Central memory CD8-positive, alpha-beta T cell (primary cell): ENCODE results near the gene THRAP3.
A peak's percentile ranks its signal among the peaks of the same experiment; 100 is the strongest.

ENCODE experiments used
- ATAC-seq: fragments of 150-1000 bp; cut with Tn5 transposase; replicated peaks from 2 replicates; pipeline ENCODE4 v1.10.0; 2022; ENCODE audit warnings: mild to moderate bottlenecking, moderate FRiP score, moderate number of reproducible peaks; ENCODE audit not compliant: poor library complexity, severe bottlenecking; ENCODE audit errors: extremely low read depth
- DNase-seq, 2 donors: peaks; one replicate each; pipeline ENCODE4 v3.0.0; 2021; ENCODE audit warnings: low spot score in 2 of 2
- H3K27ac Mint-ChIP-seq: one replicate; pipeline ENCODE4 v1.8.0; 2022; ENCODE audit warnings: low read depth, mild to moderate bottlenecking, moderate library complexity, mixed read lengths
- H3K27me3 Mint-ChIP-seq: one replicate; pipeline ENCODE4 v1.8.0; 2022; ENCODE audit warnings: mixed read lengths
- H3K36me3 Mint-ChIP-seq: one replicate; pipeline ENCODE4 v1.8.0; 2022; ENCODE audit warnings: mild to moderate bottlenecking, moderate library complexity, mixed read lengths; ENCODE audit not compliant: insufficient read depth
- H3K4me1 Mint-ChIP-seq: one replicate; pipeline ENCODE4 v1.8.0; 2022; ENCODE audit warnings: mixed read lengths
- H3K4me3 Mint-ChIP-seq: one replicate; pipeline ENCODE4 v1.8.0; 2022; ENCODE audit warnings: mild to moderate bottlenecking, moderate library complexity, mixed read lengths
- H3K9me3 Mint-ChIP-seq: one replicate; pipeline ENCODE4 v1.8.0; 2022; ENCODE audit warnings: mixed read lengths

Gene THRAP3

DNA sequence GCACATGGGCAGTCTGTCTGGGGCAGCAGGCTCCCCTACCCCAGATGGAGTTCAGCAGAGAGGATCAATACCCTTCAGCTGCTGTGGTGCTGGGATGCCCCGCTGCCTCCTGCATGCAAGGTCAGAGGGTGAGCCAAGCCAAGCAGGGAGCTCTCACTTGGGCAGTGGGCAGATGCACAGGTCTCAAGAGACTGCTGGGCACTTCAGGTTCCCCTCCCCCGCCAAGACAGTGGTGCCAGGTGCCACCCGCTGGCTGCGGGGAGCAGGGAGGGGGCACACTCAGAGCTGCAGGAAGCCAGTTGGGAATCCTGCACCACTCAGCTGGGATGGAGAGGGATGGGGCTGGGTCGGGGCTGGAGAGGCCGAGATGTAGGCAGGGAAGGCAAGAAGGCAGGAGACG, 115.0 kb downstream of the THRAP3 start:
- H3K27ac Mint-ChIP-seq: no peak overlapping the region

DNA sequence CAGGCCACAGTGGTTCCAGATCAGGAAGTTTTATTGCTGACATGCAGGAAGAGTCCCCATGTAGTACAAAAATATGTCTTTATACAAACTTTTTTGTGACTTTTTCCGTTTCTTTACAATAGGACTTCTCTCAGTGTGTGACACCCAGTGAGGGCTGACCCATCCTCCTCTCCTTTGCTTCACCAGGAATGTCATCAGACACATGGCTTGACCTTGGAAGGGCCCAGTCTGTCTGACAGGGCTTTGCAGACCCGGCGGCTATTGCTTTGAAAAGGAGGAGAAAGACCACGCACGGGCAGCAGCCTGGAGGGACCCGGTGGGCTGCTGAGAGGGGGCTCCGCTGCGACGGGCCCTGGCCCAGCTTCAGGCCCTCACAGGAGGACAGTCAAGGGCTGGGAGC, 115.4 kb downstream of the THRAP3 start:
- H3K36me3 Mint-ChIP-seq: peaks cover 5% of the 10 kb centered on the region
- no peak for ATAC-seq
- H3K4me3 Mint-ChIP-seq: no peak overlapping the region
- H3K27ac Mint-ChIP-seq: no peak overlapping the region
- H3K4me1 Mint-ChIP-seq: peaks cover under 1% of the 10 kb centered on the region
- H3K9me3 Mint-ChIP-seq: no peaks in the 10 kb centered on the region
- no peaks in the 10 kb centered on the region for H3K27me3 Mint-ChIP-seq
- DNase-seq: no peak

More for the DNA sequence above, 115.0 kb downstream of the THRAP3 start:
- Mint-ChIP-seq H3K36me3 (peaks cover 5% of the 10 kb centered on the region), H3K9me3 (no peaks in the 10 kb centered on the region), H3K4me3 (no peak overlapping the region), H3K27me3 (no peaks in the 10 kb centered on the region), H3K4me1 (no peaks in the 10 kb centered on the region)
- DNase-seq (no peak), ATAC-seq (no peak)

DNA sequence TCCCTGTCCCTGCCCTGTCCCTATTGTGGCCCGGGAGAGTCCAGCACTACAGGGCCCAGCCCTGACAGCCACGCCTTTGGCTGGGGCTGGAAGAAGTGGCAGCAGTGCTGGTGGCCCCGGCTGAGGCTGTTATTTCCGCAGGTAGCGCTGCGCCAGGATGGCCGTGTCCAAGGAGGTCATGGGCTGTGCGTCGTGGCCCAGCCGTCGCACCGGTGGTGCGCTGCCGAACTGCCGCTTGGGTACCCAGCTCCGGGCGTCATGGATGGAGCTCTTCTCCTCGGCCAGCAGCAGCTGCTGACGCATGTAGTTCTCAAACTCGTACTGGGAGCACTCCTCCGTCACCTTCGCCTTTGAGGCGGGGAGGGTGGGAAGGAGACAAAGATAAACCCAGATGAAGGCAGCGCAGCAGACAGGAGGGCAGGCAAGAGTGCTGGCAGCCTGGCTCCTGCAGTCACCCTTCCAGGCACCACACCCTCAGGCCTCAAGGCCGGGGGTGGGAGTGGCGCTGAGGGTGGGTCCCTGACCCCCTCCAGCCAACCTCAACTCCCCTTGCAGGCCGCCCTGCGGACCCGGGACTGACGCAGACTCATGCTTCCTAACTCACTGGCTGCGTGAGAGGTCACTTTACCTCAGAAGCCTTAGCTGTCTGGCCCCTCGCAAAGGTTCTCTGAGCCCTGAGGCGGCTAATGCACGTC, 117.5 kb downstream of the THRAP3 start:
- no peak for DNase-seq
- no peak overlapping the region for H3K4me3 Mint-ChIP-seq
- peaks cover 4% of the 10 kb centered on the region for H3K4me1 Mint-ChIP-seq
- H3K27ac Mint-ChIP-seq: no peak overlapping the region
- peaks cover 14% of the 10 kb centered on the region for H3K36me3 Mint-ChIP-seq
- no peaks in the 10 kb centered on the region for H3K9me3 Mint-ChIP-seq
- no peaks in the 10 kb centered on the region for H3K27me3 Mint-ChIP-seq
- ATAC-seq: no peak

DNA sequence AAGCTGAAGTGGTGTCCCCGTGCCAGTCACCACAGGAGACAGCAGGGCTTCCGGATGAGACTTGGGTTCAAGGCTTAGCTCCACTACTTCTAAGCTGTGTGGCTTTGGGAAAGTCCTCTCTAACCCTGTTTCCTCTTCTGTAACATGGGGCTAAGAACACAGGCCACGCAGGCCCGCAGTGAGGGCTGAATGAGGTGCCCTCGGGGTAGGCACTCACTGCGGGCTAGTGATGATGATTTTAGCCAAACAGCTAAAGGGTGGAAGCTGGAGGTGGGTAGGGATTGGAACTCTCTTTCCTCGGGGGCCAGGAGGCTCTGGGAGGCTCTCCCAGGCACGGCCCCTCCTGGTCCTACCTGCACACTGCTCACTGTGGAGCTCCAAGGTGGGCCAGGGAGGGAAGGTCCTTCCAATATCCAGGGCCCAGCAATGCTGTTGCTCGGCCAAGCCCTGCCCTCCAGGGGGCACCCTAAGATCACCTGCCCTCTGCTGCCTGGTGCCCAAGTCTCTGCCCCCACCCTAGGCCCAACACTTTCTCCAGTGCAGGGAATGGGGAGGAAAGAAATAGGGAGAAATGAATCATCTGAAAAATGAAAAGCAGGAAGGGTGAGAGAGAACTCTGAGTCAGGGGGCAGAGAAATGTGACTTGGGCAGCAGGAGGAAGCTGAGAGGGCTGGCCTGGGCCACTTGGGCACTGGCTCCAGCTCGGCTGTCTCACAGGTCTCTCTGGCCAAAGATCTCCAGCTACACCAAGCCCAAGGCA, 118.4 kb downstream of the THRAP3 start:
- H3K36me3 Mint-ChIP-seq: peaks cover 22% of the 10 kb centered on the region
- ATAC-seq (no peak), DNase-seq (peak in 1 of 2 donors; percentile 40)
- H3K27ac Mint-ChIP-seq: no peak overlapping the region
- no peaks in the 10 kb centered on the region for H3K9me3 Mint-ChIP-seq
- no peaks in the 10 kb centered on the region for H3K27me3 Mint-ChIP-seq
- H3K4me1 Mint-ChIP-seq: peaks cover 4% of the 10 kb centered on the region
- no peak overlapping the region for H3K4me3 Mint-ChIP-seq

DNA sequence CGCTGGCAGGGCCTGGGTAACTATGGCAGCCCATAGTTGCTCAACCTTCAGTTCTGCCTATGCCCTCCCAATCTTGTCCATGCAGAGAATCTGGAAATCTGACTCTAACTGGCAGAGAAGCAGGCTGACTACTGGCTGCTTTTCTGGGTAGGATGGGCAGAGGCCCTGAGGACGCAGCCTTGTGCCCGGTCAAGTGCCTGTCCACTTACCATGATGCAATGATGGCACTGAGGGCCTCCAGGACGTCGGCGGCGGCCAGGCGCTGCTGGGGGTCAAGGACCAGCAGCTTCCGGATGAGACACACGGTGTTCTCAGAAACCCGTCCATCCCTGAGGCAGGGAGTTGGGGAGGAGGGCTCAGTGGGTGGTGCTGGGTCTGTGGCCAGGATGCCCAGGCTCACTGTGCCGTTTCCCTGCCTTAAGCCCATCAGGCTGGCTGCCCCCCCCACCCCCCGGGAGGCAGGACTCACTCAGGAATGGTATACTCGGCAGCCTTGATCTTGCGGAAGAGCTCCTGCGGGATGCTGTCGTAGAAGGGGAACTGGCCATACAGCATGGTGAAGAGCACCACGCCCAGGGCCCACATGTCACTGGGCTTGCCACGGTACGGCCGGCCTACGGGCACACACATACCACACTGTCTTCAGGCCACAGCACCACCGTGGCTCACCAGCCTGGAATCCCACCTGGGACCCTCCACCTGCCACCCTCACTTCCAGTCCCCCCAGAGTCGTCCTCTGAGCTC, 119.6 kb downstream of the THRAP3 start:
- H3K36me3 Mint-ChIP-seq: peaks cover 27% of the 10 kb centered on the region
- no peaks in the 10 kb centered on the region for H3K27me3 Mint-ChIP-seq
- H3K4me3 Mint-ChIP-seq: no peak overlapping the region
- ATAC-seq: no peak
- DNase-seq: no peak
- no peaks in the 10 kb centered on the region for H3K9me3 Mint-ChIP-seq
- H3K27ac Mint-ChIP-seq: no peak overlapping the region
- peaks cover 4% of the 10 kb centered on the region for H3K4me1 Mint-ChIP-seq

DNA sequence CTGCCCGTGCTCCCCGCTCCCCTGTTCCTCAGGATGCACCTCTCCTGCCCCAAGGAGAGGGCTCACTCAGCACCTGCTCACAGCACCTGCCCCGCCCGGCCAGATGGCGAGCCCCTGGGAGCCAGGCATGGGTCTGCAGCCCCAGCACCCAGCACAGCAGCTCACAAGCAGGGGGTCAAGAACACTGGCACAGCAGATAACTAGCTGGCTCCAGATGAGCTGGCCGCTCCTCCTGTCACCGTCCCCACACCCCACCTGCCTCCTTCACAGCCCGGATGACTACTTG, 120.1 kb downstream of the THRAP3 start:
- Mint-ChIP-seq H3K9me3 (no peaks in the 10 kb centered on the region), H3K4me3 (no peak overlapping the region), H3K27me3 (no peaks in the 10 kb centered on the region), H3K27ac (no peak overlapping the region), H3K36me3 (peaks cover 27% of the 10 kb centered on the region), H3K4me1 (peaks cover 4% of the 10 kb centered on the region)
- ATAC-seq (no peak), DNase-seq (no peak)

DNA sequence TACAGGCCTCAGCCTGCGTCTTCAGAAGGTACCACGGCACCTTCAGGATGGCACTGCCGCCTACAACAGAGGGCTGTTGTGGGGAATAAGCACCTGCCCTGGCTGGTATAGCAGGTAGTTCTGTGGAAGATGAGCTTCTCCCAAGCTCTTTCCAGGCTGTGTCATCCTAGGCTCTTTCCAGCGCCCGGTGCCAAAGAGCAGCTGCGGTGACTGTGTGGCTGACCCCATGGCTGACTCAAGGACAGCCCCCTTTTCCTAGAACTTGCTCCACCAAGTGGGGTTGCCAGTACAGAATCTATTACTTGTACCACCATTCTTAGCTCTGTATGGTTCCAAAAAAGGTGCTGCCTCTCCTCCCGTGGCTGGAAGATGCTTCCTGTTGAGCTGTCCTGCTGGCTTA, 121.1 kb downstream of the THRAP3 start:
- no peak overlapping the region for H3K27ac Mint-ChIP-seq
- DNase-seq: no peak
- peaks cover 25% of the 10 kb centered on the region for H3K36me3 Mint-ChIP-seq
- H3K4me1 Mint-ChIP-seq: peaks cover 6% of the 10 kb centered on the region
- no peak overlapping the region for H3K4me3 Mint-ChIP-seq
- no peaks in the 10 kb centered on the region for H3K9me3 Mint-ChIP-seq
- ATAC-seq: no peak
- no peaks in the 10 kb centered on the region for H3K27me3 Mint-ChIP-seq

DNA sequence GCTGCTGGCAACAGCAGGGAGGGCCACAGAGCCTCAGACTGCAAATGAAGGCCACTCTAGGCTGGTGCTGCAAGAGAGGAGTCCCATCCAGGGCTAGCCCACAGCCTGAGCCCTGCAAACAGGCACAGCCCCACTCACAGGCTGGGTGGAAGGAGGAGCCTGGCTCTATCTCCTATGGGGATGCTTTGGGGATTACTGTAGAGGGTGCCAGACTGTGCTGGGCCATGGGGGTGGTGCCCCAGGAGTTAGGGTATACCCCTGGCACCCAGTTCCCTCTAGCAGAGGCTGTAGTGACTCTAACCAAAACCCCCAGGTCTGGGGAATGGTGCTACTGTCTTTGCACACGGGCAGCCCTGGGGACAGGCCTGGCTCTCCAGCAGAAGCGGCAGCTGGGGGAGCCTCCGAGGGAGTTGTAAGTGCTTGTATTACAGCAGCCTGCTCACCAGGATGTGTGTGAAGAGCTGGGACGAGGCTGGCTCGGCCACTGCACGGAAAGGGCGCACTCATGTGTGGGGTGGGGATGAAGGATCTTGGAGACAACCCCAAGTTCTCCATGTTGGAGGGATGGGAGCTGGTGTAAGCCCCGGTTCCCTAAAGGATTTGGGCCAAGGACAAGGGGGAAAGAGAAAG, 122.6 kb downstream of the THRAP3 start:
- DNase-seq (no peak), ATAC-seq (no peak)
- no peak overlapping the region for H3K27ac Mint-ChIP-seq
- peaks cover 10% of the 10 kb centered on the region for H3K4me1 Mint-ChIP-seq
- H3K36me3 Mint-ChIP-seq: peaks cover 28% of the 10 kb centered on the region
- H3K9me3 Mint-ChIP-seq: no peaks in the 10 kb centered on the region
- no peaks in the 10 kb centered on the region for H3K27me3 Mint-ChIP-seq
- no peak overlapping the region for H3K4me3 Mint-ChIP-seq

DNA sequence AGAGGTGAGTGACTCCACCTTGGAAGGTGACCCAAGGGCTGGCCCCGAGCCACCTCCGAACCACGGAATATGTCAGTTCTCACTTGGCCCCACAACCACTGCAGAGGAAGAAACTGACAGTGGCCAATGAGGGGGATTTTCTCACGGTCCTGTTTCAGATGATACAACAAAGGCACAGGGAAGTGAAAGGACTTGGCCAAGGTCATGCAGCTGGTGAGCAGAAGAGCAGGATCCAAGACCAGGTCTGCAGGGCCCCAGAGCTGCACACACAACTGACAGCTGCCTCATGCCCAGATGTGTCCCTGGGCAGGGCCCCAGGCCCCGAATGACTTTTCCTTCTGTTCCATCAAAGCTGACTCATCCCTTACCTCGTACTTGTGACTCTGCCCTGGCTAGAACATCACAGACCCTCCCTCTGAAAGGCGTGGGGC, 125.0 kb downstream of the THRAP3 start:
- DNase-seq (no peak), ATAC-seq (no peak)

DNA sequence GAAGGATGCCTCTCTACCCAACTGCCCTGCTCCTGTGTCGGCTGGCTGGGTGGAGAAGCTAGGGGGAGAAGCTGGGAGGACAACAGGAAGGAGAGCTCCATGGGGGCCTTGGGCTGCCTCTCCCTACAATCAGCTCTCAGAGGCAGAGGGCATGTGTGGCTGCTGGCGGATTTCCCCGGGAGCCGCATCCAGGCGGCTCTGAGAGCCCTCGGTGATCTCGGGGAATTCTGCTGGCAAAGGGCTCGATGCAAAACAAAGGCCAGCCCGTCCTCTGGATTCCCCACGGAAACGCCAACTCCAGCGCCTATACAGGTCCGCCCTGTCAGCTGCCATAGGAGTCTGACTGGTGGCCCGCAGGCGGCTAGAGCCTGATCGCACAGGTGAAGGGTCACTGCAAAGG, 125.6 kb downstream of the THRAP3 start:
- no peak overlapping the region for H3K4me3 Mint-ChIP-seq
- no peak overlapping the region for H3K27ac Mint-ChIP-seq
- no peak for ATAC-seq
- peaks cover 39% of the 10 kb centered on the region for H3K36me3 Mint-ChIP-seq
- H3K4me1 Mint-ChIP-seq: peaks cover 7% of the 10 kb centered on the region
- no peak for DNase-seq
- H3K9me3 Mint-ChIP-seq: no peaks in the 10 kb centered on the region
- no peaks in the 10 kb centered on the region for H3K27me3 Mint-ChIP-seq

More for the DNA sequence above, 125.0 kb downstream of the THRAP3 start:
- Mint-ChIP-seq H3K27me3 (no peaks in the 10 kb centered on the region), H3K27ac (no peak overlapping the region), H3K36me3 (peaks cover 33% of the 10 kb centered on the region), H3K9me3 (no peaks in the 10 kb centered on the region), H3K4me3 (no peak overlapping the region), H3K4me1 (peaks cover 10% of the 10 kb centered on the region)

DNA sequence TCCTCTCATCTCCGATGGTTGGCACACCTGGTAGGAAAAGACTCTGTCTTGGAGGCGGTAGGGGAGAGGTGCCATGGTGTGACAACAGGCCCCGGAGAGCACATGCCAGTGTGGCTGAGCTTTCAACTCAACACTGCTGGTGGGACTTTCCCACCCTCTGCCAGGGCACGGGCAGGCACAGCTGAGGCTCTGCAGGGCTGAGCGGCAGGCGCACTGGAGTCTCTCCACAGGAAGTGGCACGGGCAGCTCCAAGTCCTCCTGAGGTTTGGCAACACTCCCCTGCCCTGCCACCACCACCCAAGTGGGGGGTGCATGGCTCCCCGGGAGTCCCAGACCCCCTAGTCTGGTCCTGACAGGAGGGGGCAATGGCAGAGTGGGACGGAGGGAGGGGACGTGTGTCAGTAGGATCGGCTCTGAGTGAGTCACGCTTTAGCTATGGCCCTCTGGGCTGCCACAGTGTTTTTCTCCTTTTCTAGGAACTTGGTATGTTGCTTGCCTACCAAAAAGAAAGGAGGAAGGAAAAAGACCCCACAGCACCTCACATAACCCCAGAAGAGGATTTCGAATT, 126.5 kb downstream of the THRAP3 start:
- peaks cover 6% of the 10 kb centered on the region for H3K4me1 Mint-ChIP-seq
- H3K36me3 Mint-ChIP-seq: peaks cover 39% of the 10 kb centered on the region
- no peak for DNase-seq
- ATAC-seq: peak; percentile 84
- H3K4me3 Mint-ChIP-seq: no peak overlapping the region
- no peak overlapping the region for H3K27ac Mint-ChIP-seq
- H3K27me3 Mint-ChIP-seq: no peaks in the 10 kb centered on the region
- H3K9me3 Mint-ChIP-seq: no peaks in the 10 kb centered on the region

DNA sequence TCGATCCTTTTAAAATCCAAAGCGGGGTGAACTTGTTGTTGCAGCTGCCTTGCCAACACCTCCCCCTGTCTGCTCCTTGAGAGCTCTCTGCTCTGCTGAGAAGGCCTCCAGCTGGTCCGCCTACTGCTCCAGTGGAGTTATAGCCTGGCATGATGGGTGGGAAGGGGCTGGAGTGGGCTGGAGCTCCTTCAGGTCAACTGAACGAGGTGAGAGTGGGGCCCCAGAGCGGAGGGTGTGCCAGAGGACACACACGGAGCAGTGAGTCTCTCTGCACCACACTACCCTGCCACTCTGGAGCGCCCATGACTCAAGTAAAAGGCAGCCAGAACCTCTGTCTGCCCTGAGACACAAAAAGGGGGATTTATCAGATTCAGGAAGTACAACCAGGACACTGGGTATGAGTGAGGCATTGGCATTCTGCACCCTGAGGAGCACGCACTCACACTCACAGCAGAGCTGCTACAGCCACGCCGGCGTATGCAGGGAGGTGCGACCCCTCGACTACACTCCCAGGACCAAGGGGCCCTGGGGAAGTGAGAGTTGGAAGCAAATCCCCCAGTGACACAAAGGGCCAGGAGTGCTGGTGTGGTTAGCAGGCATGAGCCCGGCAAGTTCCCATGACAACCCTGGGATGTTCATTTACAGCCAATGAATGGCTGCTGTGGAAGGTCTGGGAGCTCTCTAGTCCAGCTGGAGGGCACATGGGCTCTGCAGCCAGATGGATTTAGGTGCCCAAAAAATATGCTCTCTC, 127.2 kb downstream of the THRAP3 start:
- no peak overlapping the region for H3K4me3 Mint-ChIP-seq
- H3K9me3 Mint-ChIP-seq: no peaks in the 10 kb centered on the region
- DNase-seq (no peak), ATAC-seq (no peak)
- H3K27me3 Mint-ChIP-seq: no peaks in the 10 kb centered on the region
- H3K36me3 Mint-ChIP-seq: peaks cover 34% of the 10 kb centered on the region
- H3K27ac Mint-ChIP-seq: no peak overlapping the region
- peaks cover 6% of the 10 kb centered on the region for H3K4me1 Mint-ChIP-seq
